Immature natural killer cell (primary cell): ENCODE results near the gene AOAH. TPM values are rescaled to one million over a fixed set of nuclear protein-coding genes. Genes with fewer than 3 reads are reported as not detected.
"Not testable (repeated sequence)": the region's sequence is repeated elsewhere in the genome, so short reads cannot be mapped to it uniquely, and the experiment has no call there.

Source experiments
- DNase-seq, 3 donors: peaks; one replicate each; pipeline ENCODE4 v3.0.0; 2022; ENCODE audit warnings: mixed read lengths in 1 of 3
- H3K27ac Mint-ChIP-seq, 6 donors: one replicate each; pipeline ENCODE4 v1.8.0; 2020; ENCODE audit warnings: mixed read lengths in 6 of 6, mild to moderate bottlenecking in 5 of 6, inconsistent platforms in 4 of 6, moderate library complexity in 3 of 6
- H3K27me3 Mint-ChIP-seq, 3 donors: one replicate each; pipeline ENCODE4 v1.8.0; 2020 to 2021; ENCODE audit warnings: low read depth in 3 of 3, mild to moderate bottlenecking in 3 of 3, mixed read lengths in 3 of 3, moderate library complexity in 3 of 3, inconsistent platforms in 1 of 3
- H3K36me3 Mint-ChIP-seq, 3 donors: one replicate each; pipeline ENCODE4 v1.8.0; 2020; ENCODE audit warnings: mixed read lengths in 3 of 3, inconsistent platforms in 2 of 3, mild to moderate bottlenecking in 2 of 3
- H3K4me1 Mint-ChIP-seq, 2 donors: one replicate each; pipeline ENCODE4 v1.8.0; 2020; ENCODE audit warnings: inconsistent platforms in 2 of 2, mild to moderate bottlenecking in 2 of 2, mixed read lengths in 2 of 2, moderate library complexity in 1 of 2
- H3K4me3 Mint-ChIP-seq, 5 donors: one replicate each; pipeline ENCODE4 v1.8.0; 2020; ENCODE audit warnings: mild to moderate bottlenecking in 5 of 5, mixed read lengths in 5 of 5, inconsistent platforms in 3 of 5, moderate library complexity in 3 of 5
- H3K9me3 Mint-ChIP-seq, 6 donors: one replicate each; pipeline ENCODE4 v1.8.0; 2020; ENCODE audit warnings: mild to moderate bottlenecking in 6 of 6, mixed read lengths in 6 of 6, inconsistent platforms in 4 of 6, moderate library complexity in 3 of 6
- polyA plus RNA-seq, 3 donors: library from polyadenylated mRNA; unstranded; fragments of 300-500 nt; fragmentation: Illumina TruSeq; gene quantifications; one replicate each; pipeline ENCODE4 v1.2.3, GENCODE V29; 2021

Gene AOAH
- polyA plus RNA-seq, 3 donors from 2014 or later = 288 to 385 (median 331) TPM

DNA sequence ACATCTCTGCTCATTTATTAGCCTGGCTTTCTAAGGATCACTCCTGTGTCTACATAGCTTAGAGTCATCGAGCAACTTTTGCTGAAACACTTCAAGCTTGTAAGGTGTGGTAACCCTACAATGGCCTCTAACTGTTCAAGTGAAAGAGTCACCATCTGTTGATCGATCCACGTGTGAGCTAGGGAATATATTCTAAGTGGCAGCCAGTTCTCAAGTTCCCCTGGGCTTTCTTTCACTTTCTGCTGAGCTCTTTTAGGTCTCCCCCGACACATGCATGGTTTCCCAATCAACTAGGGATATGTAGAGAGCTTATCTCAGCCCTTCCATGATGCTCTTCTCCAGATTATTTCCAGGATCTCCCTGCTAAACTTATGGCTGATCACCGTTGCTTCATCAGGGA is 15.5 kb downstream of the AOAH start:
- peaks cover 0 to 7% (median 4%) of the 10 kb centered on the region in 3 donors for H3K27me3 Mint-ChIP-seq
- no peak for DNase-seq
- H3K4me3 Mint-ChIP-seq = peak overlapping the region; percentile 46 to 86 (median 67)
- H3K4me1 Mint-ChIP-seq = peaks cover 96 to 100% of the 10 kb centered on the region in 2 donors
- H3K9me3 Mint-ChIP-seq = peaks cover 5 to 35% (median 30%) of the 10 kb centered on the region in 6 donors
- H3K36me3 Mint-ChIP-seq = peaks cover 60 to 82% (median 78%) of the 10 kb centered on the region in 3 donors
- peak overlapping the region; percentile 89 to 96 (median 91) for H3K27ac Mint-ChIP-seq

DNA sequence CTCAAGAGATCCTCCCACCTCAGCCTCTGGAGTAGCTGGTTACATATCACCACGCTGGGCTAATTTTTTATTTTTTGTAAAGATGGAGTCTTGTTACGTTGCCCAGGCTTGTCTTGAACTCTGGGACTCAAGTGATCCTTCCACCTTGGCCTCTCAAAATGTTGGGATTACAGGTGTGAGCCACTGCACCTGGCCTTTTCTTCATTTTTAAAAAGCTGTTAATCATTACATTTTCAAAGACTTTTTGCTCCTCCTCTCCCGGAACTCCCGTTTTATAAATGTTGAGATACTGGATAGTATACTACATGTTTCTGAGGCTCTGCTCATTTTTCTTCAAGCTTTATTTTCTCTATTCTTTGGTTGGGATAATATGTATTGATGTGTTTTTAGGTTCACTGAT is 16.4 kb downstream of the AOAH start:
- peak overlapping the region; percentile 53 to 97 (median 90) for H3K27ac Mint-ChIP-seq
- H3K4me3 Mint-ChIP-seq = peak overlapping the region in 4 of 5 donors; percentile 18 to 86 (median 50)
- peaks cover 8 to 40% (median 32%) of the 10 kb centered on the region in 6 donors for H3K9me3 Mint-ChIP-seq
- peaks cover 96 to 100% of the 10 kb centered on the region in 2 donors for H3K4me1 Mint-ChIP-seq
- peaks cover 60 to 88% (median 85%) of the 10 kb centered on the region in 3 donors for H3K36me3 Mint-ChIP-seq
- DNase-seq = no peak
- peaks cover 0 to 7% (median 4%) of the 10 kb centered on the region in 3 donors for H3K27me3 Mint-ChIP-seq

DNA sequence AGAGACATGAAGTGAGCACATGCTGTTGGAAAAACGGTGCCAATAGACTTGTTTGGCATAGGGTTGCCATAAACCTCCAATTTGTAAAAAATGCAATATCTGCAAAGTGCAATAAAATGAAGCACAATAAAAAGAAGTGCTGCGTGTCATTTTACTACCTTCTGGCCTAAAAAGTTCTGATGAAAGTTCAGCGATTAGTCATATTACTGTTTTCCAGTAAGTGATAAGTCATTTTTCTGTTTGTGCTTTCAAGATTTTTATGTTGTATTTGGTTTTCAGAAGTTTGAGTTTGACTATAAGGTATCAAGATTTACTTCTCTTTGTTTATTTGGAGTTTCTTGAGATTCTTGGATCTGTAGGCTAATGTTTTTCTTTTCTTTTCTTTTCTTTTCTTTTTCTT is 16.8 kb downstream of the AOAH start:
- Mint-ChIP-seq H3K4me1 (peaks cover 96 to 100% of the 10 kb centered on the region in 2 donors), H3K36me3 (peaks cover 60 to 92% (median 87%) of the 10 kb centered on the region in 3 donors), H3K27me3 (peaks cover 0 to 7% (median 4%) of the 10 kb centered on the region in 3 donors), H3K4me3 (peak overlapping the region in 3 of 5 donors; percentile 18 to 86 (median 33)), H3K9me3 (peaks cover 8 to 39% (median 32%) of the 10 kb centered on the region in 6 donors), H3K27ac (peak overlapping the region; percentile 56 to 97 (median 90))
- DNase-seq = no peak

DNA sequence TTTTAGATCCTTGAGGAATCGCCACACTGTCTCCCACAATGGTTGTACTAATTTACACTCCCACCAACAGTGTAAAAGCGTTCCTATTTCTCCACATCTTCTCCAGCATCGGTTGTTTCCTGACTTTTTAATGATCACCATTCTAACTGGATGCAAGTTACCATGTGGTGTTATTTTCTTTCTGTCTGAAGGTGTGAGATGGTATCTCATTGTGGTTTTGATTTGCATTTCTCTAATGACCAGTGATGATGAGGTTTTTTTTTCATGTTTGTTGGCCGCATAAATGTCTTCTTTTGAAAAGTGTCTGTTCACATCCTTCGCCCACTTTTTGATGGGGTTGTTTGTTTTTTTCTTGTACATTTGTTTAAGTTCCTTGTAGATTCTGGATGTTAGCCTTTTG is 20.4 kb downstream of the AOAH start:
- Mint-ChIP-seq H3K27ac (peak overlapping the region; percentile 72 to 97 (median 94)), H3K4me3 (peak overlapping the region; percentile 66 to 85 (median 77)), H3K9me3 (peaks cover 8 to 39% (median 32%) of the 10 kb centered on the region in 6 donors), H3K4me1 (peaks cover 93 to 100% of the 10 kb centered on the region in 2 donors), H3K36me3 (peaks cover 50 to 71% (median 57%) of the 10 kb centered on the region in 3 donors)
- DNase-seq = peak; percentile 45 to 61 (median 55)
- H3K27me3 Mint-ChIP-seq = not testable (repeated sequence)

DNA sequence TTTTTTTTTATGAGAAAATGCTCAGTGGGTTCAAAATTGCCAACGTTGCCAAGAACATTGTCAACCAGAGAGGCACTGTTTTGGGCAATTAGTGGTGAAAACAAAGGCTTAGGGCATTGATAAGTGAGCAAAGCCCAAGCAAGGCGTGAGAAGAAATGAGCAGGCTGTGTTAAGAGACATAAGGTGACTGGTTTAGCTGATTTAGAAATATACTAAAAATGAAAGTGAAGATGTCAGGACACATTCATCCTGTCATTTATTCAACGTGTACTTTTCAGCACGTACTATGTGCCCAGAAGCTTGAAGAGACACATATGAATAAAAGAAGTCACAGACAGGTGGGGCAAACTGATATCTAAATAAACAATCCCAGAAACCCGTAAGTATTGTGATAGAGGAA is 31.8 kb downstream of the AOAH start:
- no peaks in the 10 kb centered on the region for H3K27me3 Mint-ChIP-seq
- H3K4me3 Mint-ChIP-seq = peak overlapping the region in 3 of 5 donors; percentile 54 to 76 (median 74)
- peak overlapping the region; percentile 72 to 99 (median 96) for H3K27ac Mint-ChIP-seq
- H3K9me3 Mint-ChIP-seq = no peaks in the 10 kb centered on the region
- peaks cover 70 to 85% of the 10 kb centered on the region in 2 donors for H3K4me1 Mint-ChIP-seq
- peak in 2 of 3 donors; percentile 40 to 48 for DNase-seq
- H3K36me3 Mint-ChIP-seq = peaks cover 12 to 19% (median 18%) of the 10 kb centered on the region in 3 donors

DNA sequence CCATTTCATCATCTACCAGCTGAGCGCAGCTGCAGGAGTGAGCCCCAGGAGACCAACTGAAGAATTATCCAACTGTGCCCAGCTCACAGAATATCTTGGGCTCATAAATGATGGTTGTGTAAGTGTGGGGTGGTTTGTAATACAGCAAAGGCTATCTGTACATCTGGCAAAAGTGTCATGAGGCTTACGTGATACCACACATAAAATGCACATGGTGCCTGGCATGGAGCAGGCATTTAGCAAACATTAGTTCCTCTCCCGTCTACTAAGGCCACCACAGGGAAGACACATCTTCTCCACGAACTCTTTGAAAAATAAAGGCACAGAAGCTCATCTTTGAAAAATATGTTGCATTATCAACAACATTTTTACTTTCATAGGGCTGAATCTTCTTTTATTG is 32.3 kb downstream of the AOAH start:
- peak overlapping the region; percentile 72 to 99 (median 96) for H3K27ac Mint-ChIP-seq
- peaks cover 73 to 85% of the 10 kb centered on the region in 2 donors for H3K4me1 Mint-ChIP-seq
- H3K4me3 Mint-ChIP-seq = peak overlapping the region in 3 of 5 donors; percentile 54 to 76 (median 74)

DNA sequence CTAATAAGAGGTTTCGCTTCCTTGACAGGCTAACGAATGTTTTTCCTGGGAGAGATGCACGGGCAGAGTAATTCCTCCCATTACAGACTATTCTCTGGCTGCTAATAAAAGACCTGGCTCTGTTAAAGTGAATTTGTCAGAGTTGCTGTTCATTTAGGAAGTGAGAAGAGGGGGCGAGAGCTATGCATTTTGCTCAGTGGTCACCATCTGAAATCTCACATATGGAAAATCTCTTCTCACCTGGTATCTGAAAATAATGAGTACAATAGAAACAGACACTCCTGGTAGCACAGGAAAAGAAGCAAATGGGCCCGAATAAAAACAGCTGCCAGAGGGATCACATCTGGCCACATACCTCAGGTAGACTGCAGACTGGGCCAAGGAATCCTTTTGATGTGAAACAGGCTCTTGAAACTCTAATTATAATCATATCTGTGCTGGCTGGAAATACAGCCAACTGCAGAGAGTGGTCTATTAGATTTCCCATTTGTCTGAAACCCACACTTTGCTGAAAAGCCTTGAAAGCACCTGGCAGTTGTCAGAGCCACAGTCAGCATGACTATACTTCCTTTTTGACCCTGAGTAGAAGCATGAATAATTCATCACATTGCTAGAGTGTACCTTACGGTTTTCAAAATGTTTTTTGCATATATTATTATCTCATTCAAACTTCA is 33.6 kb downstream of the AOAH start:
- H3K4me1 Mint-ChIP-seq = peaks cover 77 to 89% of the 10 kb centered on the region in 2 donors
- peak overlapping the region; percentile 72 to 99 (median 96) for H3K27ac Mint-ChIP-seq
- DNase-seq = no peak
- peaks cover 19 to 22% (median 21%) of the 10 kb centered on the region in 3 donors for H3K36me3 Mint-ChIP-seq
- H3K9me3 Mint-ChIP-seq = no peaks in the 10 kb centered on the region
- H3K27me3 Mint-ChIP-seq = no peaks in the 10 kb centered on the region
- H3K4me3 Mint-ChIP-seq = peak overlapping the region; percentile 33 to 74 (median 39)

More for the DNA sequence above, 32.3 kb downstream of the AOAH start:
- no peak for DNase-seq
- no peaks in the 10 kb centered on the region for H3K9me3 Mint-ChIP-seq
- peaks cover 12 to 19% (median 17%) of the 10 kb centered on the region in 3 donors for H3K36me3 Mint-ChIP-seq
- no peaks in the 10 kb centered on the region for H3K27me3 Mint-ChIP-seq

DNA sequence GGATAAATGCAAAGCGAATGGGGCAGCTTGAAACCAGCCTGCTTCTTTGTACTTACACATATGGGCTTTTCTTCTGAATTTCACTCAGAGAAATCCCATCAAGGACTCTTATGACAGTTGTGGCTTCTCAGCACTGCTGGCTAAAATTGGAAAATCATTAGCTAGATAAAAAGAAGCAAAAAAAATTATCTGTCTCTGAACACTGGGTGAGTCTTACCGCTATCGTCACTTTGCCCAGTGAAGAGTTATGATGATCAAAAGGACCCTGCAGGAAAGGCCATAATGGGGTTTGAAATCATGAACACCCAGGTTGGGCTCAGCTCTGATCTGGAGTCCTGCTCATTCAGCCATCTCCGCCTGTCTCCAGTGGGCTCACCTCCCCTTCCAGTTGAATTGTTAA is 34.3 kb downstream of the AOAH start:
- H3K27ac Mint-ChIP-seq = peak overlapping the region; percentile 72 to 99 (median 96)

DNA sequence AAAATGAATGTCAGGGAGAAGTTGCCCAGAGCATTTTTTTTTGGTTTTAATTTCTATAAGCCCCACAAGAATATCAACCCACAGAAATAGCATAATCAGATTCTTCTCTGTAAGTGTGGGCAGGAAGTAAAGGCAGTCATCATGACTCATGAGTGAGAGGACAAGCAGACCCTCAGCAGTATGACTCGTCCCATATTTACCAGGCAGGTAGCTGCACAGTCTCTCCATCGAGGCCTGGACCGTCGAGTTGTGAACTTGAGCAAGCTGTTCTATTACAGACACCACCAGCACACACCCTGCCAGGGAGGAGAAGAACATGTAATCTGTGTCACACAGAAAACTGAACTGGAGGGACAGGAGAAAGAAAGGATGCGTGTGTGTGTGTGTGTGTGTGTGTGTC is 37.8 kb downstream of the AOAH start:
- H3K4me3 Mint-ChIP-seq = peak overlapping the region; percentile 68 to 84 (median 75)
- no peaks in the 10 kb centered on the region for H3K27me3 Mint-ChIP-seq
- peak overlapping the region; percentile 87 to 100 (median 98) for H3K27ac Mint-ChIP-seq
- H3K9me3 Mint-ChIP-seq = no peaks in the 10 kb centered on the region
- DNase-seq = peak; percentile 45 to 60 (median 46)
- H3K36me3 Mint-ChIP-seq = peaks cover 31 to 47% (median 41%) of the 10 kb centered on the region in 3 donors
- peaks cover 87 to 95% of the 10 kb centered on the region in 2 donors for H3K4me1 Mint-ChIP-seq

More for the DNA sequence above, 34.3 kb downstream of the AOAH start:
- peak overlapping the region in 4 of 5 donors; percentile 8 to 74 (median 48) for H3K4me3 Mint-ChIP-seq
- peaks cover 79 to 89% of the 10 kb centered on the region in 2 donors for H3K4me1 Mint-ChIP-seq
- H3K27me3 Mint-ChIP-seq = no peaks in the 10 kb centered on the region
- H3K9me3 Mint-ChIP-seq = no peaks in the 10 kb centered on the region
- peaks cover 25 to 27% (median 25%) of the 10 kb centered on the region in 3 donors for H3K36me3 Mint-ChIP-seq
- DNase-seq = no peak

DNA sequence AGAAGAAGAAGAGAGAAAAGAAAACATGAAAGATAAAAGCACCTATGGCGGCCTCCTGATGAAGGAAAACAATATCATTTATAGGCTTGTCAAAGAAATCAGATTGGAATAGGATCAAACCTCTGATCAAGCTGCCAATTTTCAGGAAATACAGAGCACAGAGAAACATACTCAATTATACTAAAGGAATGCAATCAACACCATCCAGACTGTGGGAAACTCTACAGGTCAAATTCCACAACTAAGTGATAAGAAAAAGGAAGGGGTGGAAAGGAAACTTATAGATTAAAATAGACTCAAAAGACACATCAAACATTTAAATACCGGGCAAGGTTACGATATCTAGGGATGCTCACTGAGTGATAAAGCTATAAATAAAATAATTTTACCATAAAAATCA is 39.3 kb downstream of the AOAH start:
- Mint-ChIP-seq H3K27me3 (no peaks in the 10 kb centered on the region), H3K36me3 (peaks cover 24 to 49% (median 43%) of the 10 kb centered on the region in 3 donors), H3K4me3 (peak overlapping the region in 4 of 5 donors; percentile 3 to 30 (median 16)), H3K4me1 (peaks cover 85 to 95% of the 10 kb centered on the region in 2 donors), H3K9me3 (no peaks in the 10 kb centered on the region), H3K27ac (peak overlapping the region; percentile 70 to 90 (median 84))
- no peak for DNase-seq

DNA sequence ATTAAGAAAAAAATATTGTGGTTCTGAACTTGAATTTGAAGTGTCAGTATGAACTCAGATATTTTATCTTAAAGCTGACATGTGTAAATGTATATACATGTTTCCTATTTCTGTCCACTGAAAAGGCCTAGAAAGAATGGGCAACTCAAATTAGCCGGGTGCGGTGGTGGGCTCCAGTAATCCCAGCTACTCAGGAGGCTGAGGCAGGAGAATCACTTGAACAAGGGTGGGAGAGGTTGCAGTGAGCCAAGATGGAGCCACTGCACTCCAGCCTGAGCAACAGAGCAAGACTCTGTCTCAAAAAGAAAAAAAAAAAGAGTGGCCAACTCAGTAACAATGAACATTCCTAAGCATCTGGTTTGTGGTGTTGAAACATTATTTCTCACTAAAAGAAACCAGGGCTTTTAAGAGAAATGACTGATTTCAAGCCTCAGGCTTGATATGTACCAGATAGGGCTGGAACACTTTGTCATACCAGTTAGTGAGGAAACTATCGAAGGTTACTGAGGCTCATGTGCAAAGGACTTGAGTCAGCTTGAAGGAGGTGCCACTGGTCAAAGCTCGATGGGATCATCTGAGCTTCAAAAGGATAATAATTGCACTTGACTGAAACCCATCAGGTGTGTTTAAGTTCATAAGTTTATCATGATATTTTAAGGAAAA is 40.5 kb downstream of the AOAH start:
- H3K27ac Mint-ChIP-seq = peak overlapping the region; percentile 70 to 91 (median 84)
- no peaks in the 10 kb centered on the region for H3K27me3 Mint-ChIP-seq
- no peak for DNase-seq
- H3K4me1 Mint-ChIP-seq = peaks cover 80 to 90% of the 10 kb centered on the region in 2 donors
- H3K36me3 Mint-ChIP-seq = peaks cover 24 to 41% (median 36%) of the 10 kb centered on the region in 3 donors
- no peaks in the 10 kb centered on the region for H3K9me3 Mint-ChIP-seq
- H3K4me3 Mint-ChIP-seq = peak overlapping the region in 4 of 5 donors; percentile 19 to 56 (median 26)

DNA sequence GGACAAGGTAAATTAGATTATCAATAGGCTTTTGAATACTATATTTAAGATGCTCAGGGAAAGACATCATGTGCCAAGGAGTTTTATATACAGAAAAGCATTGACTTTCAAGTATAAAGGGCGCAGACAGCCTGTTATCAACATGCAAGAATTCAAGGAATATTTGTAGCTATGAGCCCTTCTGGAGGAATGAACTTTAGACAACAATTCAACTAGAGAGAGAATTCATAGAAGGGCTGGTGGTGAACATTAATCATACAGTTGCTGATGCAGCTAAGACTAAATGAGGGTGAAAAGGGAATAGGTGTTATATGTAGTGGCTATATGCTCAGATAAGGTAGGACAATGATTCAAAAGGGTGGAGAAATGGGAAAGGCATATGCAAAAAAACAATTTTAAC is 41.2 kb downstream of the AOAH start:
- H3K27ac Mint-ChIP-seq = peak overlapping the region; percentile 70 to 95 (median 88)
- H3K36me3 Mint-ChIP-seq = peaks cover 24 to 41% (median 36%) of the 10 kb centered on the region in 3 donors
- H3K9me3 Mint-ChIP-seq = no peaks in the 10 kb centered on the region
- DNase-seq = no peak
- H3K4me3 Mint-ChIP-seq = peak overlapping the region in 4 of 5 donors; percentile 7 to 23 (median 20)
- peaks cover 85 to 96% of the 10 kb centered on the region in 2 donors for H3K4me1 Mint-ChIP-seq
- H3K27me3 Mint-ChIP-seq = peaks cover 0 to 4% (median 4%) of the 10 kb centered on the region in 3 donors

DNA sequence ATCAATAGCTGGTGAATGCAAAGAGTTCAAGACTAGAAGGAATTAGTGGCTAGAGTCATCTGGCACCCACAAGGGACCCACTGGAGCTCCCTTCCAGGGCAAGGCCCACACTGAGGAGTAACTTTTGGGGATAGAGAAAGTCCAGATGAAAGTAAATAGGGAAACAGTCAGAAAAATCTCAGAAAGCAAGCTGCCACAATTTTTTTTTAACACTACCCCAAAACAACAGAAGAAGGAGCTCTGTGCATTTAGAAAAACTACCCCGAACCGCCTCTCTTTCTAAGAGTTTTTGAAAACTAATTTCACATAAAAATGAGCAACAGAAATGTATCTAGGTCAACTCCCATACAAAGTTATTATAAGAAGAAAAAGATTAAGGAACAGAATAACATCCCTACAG is 42.2 kb downstream of the AOAH start:
- H3K36me3 Mint-ChIP-seq = peaks cover 24 to 44% (median 36%) of the 10 kb centered on the region in 3 donors
- peaks cover 0 to 5% (median 5%) of the 10 kb centered on the region in 3 donors for H3K27me3 Mint-ChIP-seq
- H3K4me3 Mint-ChIP-seq = peak overlapping the region; percentile 2 to 71 (median 50)
- H3K9me3 Mint-ChIP-seq = no peaks in the 10 kb centered on the region
- H3K4me1 Mint-ChIP-seq = peaks cover 87 to 96% of the 10 kb centered on the region in 2 donors
- peak in 1 of 3 donors; percentile 36 for DNase-seq
- peak overlapping the region; percentile 82 to 95 (median 90) for H3K27ac Mint-ChIP-seq
